RWPE1 (cell line): ENCODE measurements around the gene CTXND1.

ENCODE experiments used
- CTCF ChIA-PET: fragments of 350-600 bp; sonication (Branson Sonifier 250); formaldehyde crosslinking; extraction: SDS; loops from one replicate; lab custom pipeline; 2021; lab: Yijun Ruan, JAX
- POLR2A ChIA-PET: fragments of 400-600 bp; formaldehyde crosslinking; extraction: SDS; loops from one replicate; lab custom pipeline; 2020; ENCODE audit warnings: antibody characterized with exemption; ENCODE audit not compliant: low non-redundant PET; lab: Yijun Ruan, JAX
- DNase-seq: peaks from one replicate; pipeline ENCODE4 v3.0.0; 2012; ENCODE audit warnings: low spot score
- H3K27ac ChIP-seq: fragments of 450-650 bp; 2 replicates; pipeline ENCODE4 v1.5.1; 2017
- CTCF ChIP-seq: fragments of 450-650 bp; conservative IDR thresholded peaks from 2 replicates; pipeline ENCODE4 v1.5.1; 2017; ENCODE audit warnings: low read depth, mild to moderate bottlenecking

Gene CTXND1

GRCh38 chr15:80201256-80202015 lies 50.6 kb downstream of the CTXND1 start:
- no peak overlapping the region for H3K27ac ChIP-seq
- POLR2A ChIA-PET, result no interaction called here
- no peak for TF ChIP-seq CTCF
- CTCF ChIA-PET, result no interaction called here
- no peak for DNase-seq

GRCh38 chr15:80199869-80200268 lies 52.1 kb downstream of the CTXND1 start:
- H3K27ac ChIP-seq, result no peak overlapping the region
- ChIA-PET CTCF (no interaction called here), POLR2A (no interaction called here)
- no peak for DNase-seq
- TF ChIP-seq CTCF, result no peak

DNA sequence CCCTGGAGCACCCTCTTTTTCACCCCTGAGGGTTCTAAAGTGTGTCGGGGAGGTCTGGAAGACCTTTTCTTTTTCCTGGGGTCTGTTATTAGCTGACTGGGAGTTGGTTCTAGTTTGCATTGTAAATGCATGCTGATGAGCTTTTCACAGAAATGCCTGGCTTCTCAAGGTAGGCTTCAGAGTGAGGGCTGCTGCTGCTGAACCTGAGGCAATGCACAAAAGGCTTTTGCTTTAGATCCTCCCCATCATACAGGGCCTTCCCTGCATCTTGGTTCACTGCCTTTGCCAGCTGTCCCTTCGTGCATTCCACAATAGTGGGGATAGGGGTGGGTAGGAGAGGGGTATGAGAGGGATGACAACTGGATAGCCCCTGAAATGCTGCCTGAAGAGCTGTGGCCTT lies 52.6 kb downstream of the CTXND1 start:
- TF ChIP-seq CTCF, result no peak
- no peak for DNase-seq
- H3K27ac ChIP-seq, result no peak overlapping the region
- POLR2A ChIA-PET, result no interaction called here
- CTCF ChIA-PET, result no interaction called here

DNA sequence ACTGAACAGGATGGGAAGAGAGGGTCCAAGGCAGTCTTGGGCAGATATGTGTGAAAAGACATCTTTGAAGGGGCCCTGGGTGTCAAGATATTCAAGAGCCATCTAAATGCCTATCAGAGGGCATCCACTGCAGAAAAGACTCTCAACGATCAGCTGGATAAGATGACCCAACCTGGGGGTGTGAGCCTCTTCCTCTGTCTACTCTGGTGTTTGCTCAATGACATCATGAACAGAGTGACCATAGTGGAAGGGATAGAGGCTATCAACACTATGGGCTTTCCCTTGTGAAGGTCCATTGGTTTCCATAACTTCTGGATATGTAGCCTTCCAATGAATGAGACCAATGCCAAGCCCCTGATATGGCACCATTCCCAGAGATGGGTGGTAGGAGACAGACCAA lies 57.1 kb downstream of the CTXND1 start:
- ChIA-PET CTCF (no interaction called here), POLR2A (no interaction called here)
- DNase-seq, result no peak
- no peak overlapping the region for H3K27ac ChIP-seq
- no peak for TF ChIP-seq CTCF

- POLR2A ChIA-PET, result no interaction called here
Measured at GRCh38 chr15:80194186-80194585, 57.8 kb downstream of the CTXND1 start.

DNA sequence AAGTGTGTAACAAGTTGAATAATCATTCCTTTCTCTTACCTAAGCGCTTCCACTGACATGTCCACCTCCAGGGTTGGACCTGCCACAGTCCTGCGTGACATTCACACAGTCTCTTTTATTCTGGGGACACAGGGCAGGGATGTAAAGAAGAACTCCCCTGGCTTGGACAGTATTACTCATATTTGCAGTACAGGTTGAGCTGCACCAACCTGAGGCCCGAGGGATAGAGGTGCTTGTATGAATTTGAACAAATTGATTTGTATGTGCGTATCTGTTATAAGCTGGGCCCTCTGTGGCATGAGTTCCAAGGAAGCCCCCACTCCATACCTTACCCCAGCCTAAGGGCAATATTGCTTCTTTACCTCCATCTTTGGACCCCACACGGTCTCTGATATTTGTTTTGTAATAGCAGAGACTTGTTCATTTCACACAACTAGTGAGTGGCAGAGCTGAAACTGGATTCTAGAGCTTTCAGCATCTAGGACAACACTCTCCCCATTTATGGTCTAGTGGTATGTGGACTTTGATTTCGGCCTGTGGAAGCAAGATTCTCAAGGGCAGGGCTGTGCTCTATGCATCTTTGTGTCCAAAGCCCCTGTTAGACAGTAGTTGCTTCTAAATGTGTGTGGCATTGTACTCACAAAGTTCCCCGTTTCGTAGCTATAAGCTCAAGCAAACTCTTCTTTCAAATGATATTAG lies 60.0 kb downstream of the CTXND1 start:
- DNase-seq, result no peak
- no peak overlapping the region for H3K27ac ChIP-seq
- no peak for TF ChIP-seq CTCF
- POLR2A ChIA-PET, result no interaction called here
- CTCF ChIA-PET, result interaction anchor here (0.6 to 1.2 kb wide), 2 partner anchors 40 to 93 kb away, joined by 3 read pairs; no protein-coding TSS in a partner anchor

More at GRCh38 chr15:80194186-80194585, 57.8 kb downstream of the CTXND1 start:
- CTCF ChIA-PET, result no interaction called here
- no peak for TF ChIP-seq CTCF
- no peak overlapping the region for H3K27ac ChIP-seq
- DNase-seq, result no peak
